GM12878 (cell line): Measurements from ENCODE around the gene TRIM17. TPM values are rescaled to one million over a fixed set of nuclear protein-coding genes. Genes with fewer than 3 reads are reported as not detected.

Experiments
- ATAC-seq: fragments of 200-7000 bp; cut with Tn5 transposase; 3 replicates; pipeline ENCODE4 v1.9.1; 2020; ENCODE audit warnings: mild to moderate bottlenecking, moderate library complexity
- BruUV-seq: library from RNA; stranded (reverse); fragments of 400-500 nt; replicated peaks from 2 replicates; lab custom pipeline; 2021; lab: Mats Ljungman, UMichigan
- CTCF ChIA-PET: fragments of 300-600 bp; sonication (Branson Sonifier 250); formaldehyde crosslinking; extraction: SDS; loops from one replicate; lab custom pipeline; 2021; ENCODE audit warnings: inconsistent platforms; lab: Yijun Ruan, JAX
- POLR2A ChIA-PET: fragments of 350-600 bp; formaldehyde crosslinking; extraction: SDS; loops from one replicate; lab custom pipeline; 2021; ENCODE audit warnings: inconsistent platforms; lab: Charles Lee
- RAD21 ChIA-PET: fragments of 300-600 bp; sonication (Branson Sonifier 250); formaldehyde crosslinking; loops from one replicate; lab custom pipeline; 2023; ENCODE audit warnings: antibody characterized with exemption; ENCODE audit not compliant: unreplicated experiment; lab: Charles Lee
- SMC1A ChIA-PET: fragments of 300-600 bp; sonication (Branson Sonifier 250); formaldehyde crosslinking; loops from one replicate; lab custom pipeline; 2023; ENCODE audit not compliant: unreplicated experiment, uncharacterized antibody; lab: Charles Lee
- DNase-seq: peaks from one replicate; pipeline ENCODE4 v3.0.0-alpha.2; 2011; ENCODE audit warnings: low read depth, low spot score
- FAIRE-seq: peaks from 3 replicates; lab custom pipeline; 2011; peaks lifted over from hg19 to GRCh38; lab: Jason Lieb, UNC
- H2AFZ ChIP-seq: 2 replicates; pipeline ENCODE4 v1.6.0; 2011; ENCODE audit warnings: low read depth, low read length, control low read depth; ENCODE audit not compliant: control insufficient read depth
- H3K27ac ChIP-seq: 2 replicates; pipeline ENCODE4 v1.5.1; 2011; ENCODE audit warnings: control low read depth; ENCODE audit not compliant: control insufficient read depth, insufficient read depth
- H3K27me3 ChIP-seq, 2 experiments: replicated peaks in 1 of 2; 2 replicates each; pipeline versions ENCODE4 v1.6.0 to v1.6.1; 2011; ENCODE audit warnings: low read length in 1 of 2; ENCODE audit not compliant: control insufficient read depth in 2 of 2, insufficient read depth in 2 of 2
- H3K36me3 ChIP-seq, 2 experiments: 2 replicates each; pipeline ENCODE4 v1.5.1; 2011; ENCODE audit warnings: low read length in 1 of 2; ENCODE audit not compliant: control insufficient read depth in 2 of 2, insufficient read depth in 2 of 2
- H3K4me1 ChIP-seq: 2 replicates; pipeline ENCODE4 v1.6.1; 2011; ENCODE audit warnings: mild to moderate bottlenecking, low read length, moderate library complexity, mixed read lengths; ENCODE audit not compliant: control insufficient read depth, insufficient read depth
- H3K4me2 ChIP-seq: 2 replicates; pipeline ENCODE4 v1.6.0; 2011; ENCODE audit warnings: control low read depth; ENCODE audit not compliant: control insufficient read depth, insufficient read depth
- H3K4me3 ChIP-seq: fragments of 200-600 bp; sonication (generic); 2 replicates; pipeline ENCODE4 v1.5.1; 2016
- H3K79me2 ChIP-seq: 2 replicates; pipeline ENCODE4 v1.6.0; 2011; ENCODE audit warnings: low read length; ENCODE audit not compliant: control insufficient read depth, insufficient read depth
- H3K9ac ChIP-seq: 2 replicates; pipeline ENCODE4 v1.8.0; 2011; ENCODE audit warnings: low read length, control low read depth, mixed read lengths; ENCODE audit not compliant: control insufficient read depth, insufficient read depth
- H3K9me3 ChIP-seq: replicated peaks from 3 replicates; pipeline ENCODE4 v1.5.1; 2011; ENCODE audit warnings: mild to moderate bottlenecking, low read length; ENCODE audit not compliant: control insufficient read depth, insufficient read depth
- H4K20me1 ChIP-seq: 2 replicates; pipeline ENCODE4 v1.6.0; 2011; ENCODE audit not compliant: control insufficient read depth, insufficient read depth
- KAT2A ChIP-seq: conservative IDR thresholded peaks from 2 replicates; pipeline ENCODE4 v1.6.1; 2011; ENCODE audit warnings: low read depth, low read length; ENCODE audit not compliant: control insufficient read depth
- KLF5 ChIP-seq: fragments of 450-650 bp; IDR thresholded peaks from 2 replicates; pipeline ENCODE4 v1.6.1; 2014; ENCODE audit warnings: mild to moderate bottlenecking; ENCODE audit not compliant: partially characterized antibody
- MLLT1 ChIP-seq: fragments of 450-650 bp; IDR thresholded peaks from 2 replicates; pipeline ENCODE4 v1.6.1; 2016; ENCODE audit warnings: mild to moderate bottlenecking
- PAX8 ChIP-seq: fragments of 450-650 bp; IDR thresholded peaks from 2 replicates; pipeline ENCODE4 v1.6.1; 2017; ENCODE audit warnings: mild to moderate bottlenecking, moderate library complexity
- STAT1 ChIP-seq: fragments of 450-650 bp; conservative IDR thresholded peaks from 2 replicates; pipeline ENCODE4 v1.6.1; 2014; ENCODE audit warnings: antibody characterized with exemption, mild to moderate bottlenecking
- TARDBP ChIP-seq: IDR thresholded peaks from 2 replicates; pipeline ENCODE4 v1.6.1; 2016; ENCODE audit warnings: borderline replicate concordance
- WGBS: methylation state at CpG from one replicate; pipeline ENCODE4 v1.1.6; 2016; ENCODE audit warnings: low lambda C conversion rate; ENCODE audit not compliant: insufficient replicate concordance, insufficient coverage; ENCODE audit errors: missing lambda C conversion rate; 5-methylcytosine and 5-hydroxymethylcytosine counted together
- in situ Hi-C: fragments of 300-500 bp; cut with MboI; formaldehyde crosslinking; loops from 9 replicates; pipeline ENCODE4 v1.14.3; 2018; ENCODE audit warnings: mixed read lengths
- intact Hi-C: fragments of 100-400 bp; cut with micrococcal nuclease; formaldehyde crosslinking; loops from one replicate; pipeline ENCODE4 v1.14.2; 2022; ENCODE audit not compliant: unreplicated experiment
- polyA plus RNA-seq, 11 experiments: library from polyadenylated mRNA; depleted of rRNA in 4 of 11; unstranded in 6 of 11; stranded (reverse) in 5 of 11; fragments of >200 nt; fragmentation: Nextera tagmentation in 4 of 11; fragmentation: Illumina TruSeq in 1 of 11; extraction: Ambion mirVana in 4 of 11; extraction: Trizol in 1 of 11; gene quantifications; 1 replicate in 1 of 11; 2 replicates in 10 of 11; pipeline versions ENCODE4 v1.2.1 to v1.2.3, GENCODE V29; 2011 to 2016; ENCODE audit warnings: inconsistent platforms in 2 of 11, missing spikeins in 2 of 11, low read depth in 1 of 11
- total RNA-seq, 4 experiments: library from RNA; depleted of rRNA in 3 of 4; stranded (reverse); fragments of >200 nt in 3 of 4; fragmentation: Illumina TruSeq in 1 of 4; extraction: Trizol in 1 of 4; gene quantifications; 2 replicates each; pipeline versions ENCODE4 v1.2.1 to v1.2.3, GENCODE V29; 2013 to 2021
- TF ChIP-seq, protein P1 (sequence below): fragments of 450-650 bp; conservative IDR thresholded peaks from 2 replicates; pipeline ENCODE4 v1.6.1; 2017; ENCODE audit warnings: mild to moderate bottlenecking, moderate library complexity

TRIM17 gene
- total and polyA plus RNA-seq, 10 of the 15 experiments (the other 5 are each of a cell fraction or from before 2014, with no cell fraction given): 0.16 to 0.32 TPM; not detected in 8

DNA sequence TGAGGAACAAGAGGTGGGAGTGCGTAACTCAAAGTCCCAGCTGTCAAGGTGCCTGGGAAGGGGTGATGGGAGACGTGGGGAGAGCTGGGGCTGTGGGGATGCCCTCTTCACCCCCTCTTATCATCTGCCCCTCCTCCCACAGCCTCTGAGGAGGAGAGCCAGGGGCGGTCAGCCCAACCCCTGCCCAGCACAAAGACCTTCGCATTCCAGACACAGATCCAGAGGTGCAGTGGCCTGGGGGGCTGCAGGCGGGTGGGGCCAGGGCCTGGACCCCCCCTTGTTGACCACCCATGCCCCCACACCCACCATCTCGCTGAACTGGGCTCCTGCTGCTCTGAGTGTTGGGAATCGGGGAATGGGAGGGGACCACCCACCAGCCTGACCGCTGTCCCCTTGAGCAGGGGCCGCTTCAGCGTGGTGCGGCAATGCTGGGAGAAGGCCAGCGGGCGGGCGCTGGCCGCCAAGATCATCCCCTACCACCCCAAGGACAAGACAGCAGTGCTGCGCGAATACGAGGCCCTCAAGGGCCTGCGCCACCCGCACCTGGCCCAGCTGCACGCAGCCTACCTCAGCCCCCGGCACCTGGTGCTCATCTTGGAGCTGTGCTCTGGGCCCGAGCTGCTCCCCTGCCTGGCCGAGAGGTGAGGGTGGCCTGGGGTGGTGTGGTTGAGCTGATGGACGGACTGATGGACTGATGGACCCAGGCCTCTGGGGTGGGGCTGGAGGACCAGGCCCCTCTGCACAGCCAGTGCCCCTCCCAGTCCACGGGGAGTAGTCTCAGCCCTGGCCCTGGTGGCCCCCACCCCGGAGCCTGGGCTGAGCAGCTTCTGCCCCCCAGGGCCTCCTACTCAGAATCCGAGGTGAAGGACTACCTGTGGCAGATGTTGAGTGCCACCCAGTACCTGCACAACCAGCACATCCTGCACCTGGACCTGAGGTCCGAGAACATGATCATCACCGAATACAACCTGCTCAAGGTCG lies 39.7 kb downstream of the TRIM17 start (continued):
- TF ChIP-seq PAX8 (no peak), KAT2A (no peak), TARDBP (no peak), STAT1 (no peak)
- TF ChIP-seq, protein P1, sequence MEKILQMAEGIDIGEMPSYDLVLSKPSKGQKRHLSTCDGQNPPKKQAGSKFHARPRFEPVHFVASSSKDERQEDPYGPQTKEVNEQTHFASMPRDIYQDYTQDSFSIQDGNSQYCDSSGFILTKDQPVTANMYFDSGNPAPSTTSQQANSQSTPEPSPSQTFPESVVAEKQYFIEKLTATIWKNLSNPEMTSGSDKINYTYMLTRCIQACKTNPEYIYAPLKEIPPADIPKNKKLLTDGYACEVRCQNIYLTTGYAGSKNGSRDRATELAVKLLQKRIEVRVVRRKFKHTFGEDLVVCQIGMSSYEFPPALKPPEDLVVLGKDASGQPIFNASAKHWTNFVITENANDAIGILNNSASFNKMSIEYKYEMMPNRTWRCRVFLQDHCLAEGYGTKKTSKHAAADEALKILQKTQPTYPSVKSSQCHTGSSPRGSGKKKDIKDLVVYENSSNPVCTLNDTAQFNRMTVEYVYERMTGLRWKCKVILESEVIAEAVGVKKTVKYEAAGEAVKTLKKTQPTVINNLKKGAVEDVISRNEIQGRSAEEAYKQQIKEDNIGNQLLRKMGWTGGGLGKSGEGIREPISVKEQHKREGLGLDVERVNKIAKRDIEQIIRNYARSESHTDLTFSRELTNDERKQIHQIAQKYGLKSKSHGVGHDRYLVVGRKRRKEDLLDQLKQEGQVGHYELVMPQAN: no peak

DNA sequence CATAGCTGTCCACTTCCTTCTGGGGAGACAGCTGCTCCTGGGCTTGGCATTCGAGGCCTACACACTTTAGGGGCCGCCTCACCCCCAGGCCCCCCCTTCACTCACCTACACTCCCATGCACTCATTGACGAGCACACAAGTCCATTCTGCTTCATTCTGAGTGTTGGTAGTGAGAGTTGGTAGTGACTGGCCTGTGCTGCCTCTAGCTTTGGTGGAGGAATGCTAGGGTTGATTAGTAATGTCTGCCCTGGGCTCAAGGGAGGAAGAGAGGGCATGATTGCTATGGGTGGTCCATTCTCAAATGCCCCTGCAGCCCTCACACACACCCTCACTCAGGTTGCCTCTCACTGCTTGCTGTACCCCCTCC lies 40.4 kb downstream of the TRIM17 start:
- no peak overlapping the region for H2AFZ ChIP-seq
- no peak for ATAC-seq
- RAD21 ChIA-PET: no interaction called here
- H3K4me2 ChIP-seq: no peak overlapping the region
- H3K4me3 ChIP-seq: no peak overlapping the region
- intact Hi-C loops (no loop called here), in situ Hi-C loops (no loop called here)
- H3K36me3 ChIP-seq: no peaks in the 10 kb centered on the region
- H3K79me2 ChIP-seq: no peaks in the 10 kb centered on the region
- no peak overlapping the region for H3K27ac ChIP-seq
- WGBS: 3% methylated on average over 3 of the region's 3 CpGs
- TF ChIP-seq KLF5 (no peak), MLLT1 (peak; percentile 71)
- SMC1A ChIA-PET: no interaction called here
- CTCF ChIA-PET: no interaction called here
- POLR2A ChIA-PET: no interaction called here
- no peak for FAIRE-seq
- no peak overlapping the region for H3K9ac ChIP-seq
- no peaks in the 10 kb centered on the region; the same call in 2 of the 3 replicates for H3K9me3 ChIP-seq
- BruUV-seq: no TSS peak
- H4K20me1 ChIP-seq: no peaks in the 10 kb centered on the region
- H3K27me3 ChIP-seq: peaks cover 0 to 5% of the 10 kb centered on the region in 2 experiments; a peak in 3 of 4 replicates
- no peak for DNase-seq
- H3K4me1 ChIP-seq: no peaks in the 10 kb centered on the region
